Femur (tissue), 1 donor: Measurements from ENCODE around the gene FGF18.
"Not testable (repeated sequence)": the region's sequence is repeated elsewhere in the genome, so short reads cannot be mapped to it uniquely, and the experiment has no call there.

ENCODE experiments used
- DNase-seq: peaks from one replicate; pipeline ENCODE4 v3.0.0-alpha.2; 2017

Gene FGF18

DNA sequence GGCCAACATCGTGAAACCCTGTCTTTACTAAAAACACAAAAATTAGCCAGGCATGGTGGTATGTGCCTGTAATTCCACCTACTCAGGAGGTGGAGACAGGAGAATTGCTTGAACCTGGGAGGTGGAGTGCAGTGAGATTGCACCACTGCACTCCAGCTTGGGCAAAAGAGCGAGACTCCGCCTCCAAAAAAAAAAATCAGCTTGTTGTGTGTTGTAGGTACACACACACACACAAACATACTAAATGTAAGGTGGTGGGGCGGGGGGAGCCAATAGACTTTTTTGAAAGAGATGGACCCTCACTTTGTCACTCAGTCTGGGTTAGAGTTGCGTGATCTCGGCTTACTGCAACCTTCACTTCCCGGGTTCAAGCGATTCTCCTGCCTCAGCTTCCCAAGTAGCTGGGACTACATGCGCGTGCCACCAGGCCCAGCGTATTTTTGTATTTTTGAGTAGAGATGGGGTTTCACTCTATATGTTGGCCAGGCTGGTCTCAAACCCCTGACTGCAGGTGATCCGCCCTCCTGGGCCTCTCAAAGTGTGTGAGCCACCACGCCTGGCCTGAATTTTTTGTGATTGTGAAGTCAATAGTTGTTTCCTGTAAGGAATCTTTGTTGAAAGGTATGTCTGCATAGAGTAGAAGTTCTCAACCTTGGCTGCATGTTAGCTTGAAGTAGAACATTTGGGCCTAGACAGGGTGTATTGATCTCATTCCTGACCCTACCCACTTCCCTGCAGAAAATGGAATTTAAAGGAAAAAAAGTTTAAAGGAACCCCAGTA is 18.1 kb upstream of the FGF18 start:
- DNase-seq: no peak

DNA sequence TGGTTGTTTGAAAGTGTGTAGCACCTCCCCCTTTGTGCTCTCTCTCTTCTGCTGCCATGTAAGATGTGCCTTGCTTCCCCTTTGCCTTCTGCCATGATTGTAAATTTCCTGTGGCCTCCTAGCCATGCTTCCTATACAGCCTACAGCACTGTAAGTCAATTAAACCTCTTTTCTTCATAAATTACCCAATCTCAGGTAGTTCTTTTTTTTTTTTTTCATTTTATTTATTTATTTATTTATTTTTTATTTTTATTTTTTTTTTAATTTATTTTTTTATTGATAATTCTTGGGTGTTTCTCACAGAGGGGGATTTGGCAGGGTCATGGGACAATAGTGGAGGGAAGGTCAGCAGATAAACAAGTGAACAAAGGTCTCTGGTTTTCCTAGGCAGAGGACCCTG is 16.7 kb upstream of the FGF18 start:
- DNase-seq: not testable (repeated sequence)

DNA sequence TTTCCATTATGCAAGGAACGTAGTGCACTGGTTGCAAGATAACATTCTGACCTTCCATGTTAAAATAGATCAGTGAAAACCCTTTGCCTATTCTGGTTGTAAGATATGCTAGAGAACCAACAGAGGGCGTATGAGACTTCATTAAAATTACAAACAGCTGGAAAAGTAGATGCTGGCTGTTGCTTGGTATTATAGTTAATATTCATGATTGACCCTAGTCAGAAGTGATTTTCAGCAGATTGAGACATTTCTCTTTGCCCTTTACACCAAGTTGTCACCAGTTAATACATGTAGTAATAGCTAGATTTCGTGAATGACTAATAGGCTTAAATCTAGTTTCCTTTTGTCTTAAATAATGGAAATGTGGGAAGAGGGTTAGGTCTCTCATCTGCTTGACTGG is 13.8 kb upstream of the FGF18 start:
- no peak for DNase-seq

DNA sequence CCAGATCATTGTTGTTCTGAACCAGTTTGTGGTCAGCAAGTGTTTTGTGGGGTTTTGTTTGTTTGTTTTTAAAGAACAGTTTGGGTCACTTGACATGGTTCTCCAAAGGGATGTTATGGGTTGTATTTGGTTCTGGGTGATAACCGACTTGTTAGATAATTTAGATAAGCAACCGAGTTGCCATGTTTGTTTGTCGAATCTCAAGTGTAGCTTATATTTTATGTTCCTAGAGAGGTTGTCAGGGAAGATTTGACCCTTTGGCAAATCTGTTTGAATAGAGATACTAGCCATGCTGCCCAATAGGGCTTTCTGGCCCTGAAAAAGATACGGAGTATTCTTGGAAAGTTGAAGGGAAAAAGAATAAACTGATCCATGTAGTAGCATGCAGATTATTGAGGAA is 12.2 kb upstream of the FGF18 start:
- DNase-seq: no peak

DNA sequence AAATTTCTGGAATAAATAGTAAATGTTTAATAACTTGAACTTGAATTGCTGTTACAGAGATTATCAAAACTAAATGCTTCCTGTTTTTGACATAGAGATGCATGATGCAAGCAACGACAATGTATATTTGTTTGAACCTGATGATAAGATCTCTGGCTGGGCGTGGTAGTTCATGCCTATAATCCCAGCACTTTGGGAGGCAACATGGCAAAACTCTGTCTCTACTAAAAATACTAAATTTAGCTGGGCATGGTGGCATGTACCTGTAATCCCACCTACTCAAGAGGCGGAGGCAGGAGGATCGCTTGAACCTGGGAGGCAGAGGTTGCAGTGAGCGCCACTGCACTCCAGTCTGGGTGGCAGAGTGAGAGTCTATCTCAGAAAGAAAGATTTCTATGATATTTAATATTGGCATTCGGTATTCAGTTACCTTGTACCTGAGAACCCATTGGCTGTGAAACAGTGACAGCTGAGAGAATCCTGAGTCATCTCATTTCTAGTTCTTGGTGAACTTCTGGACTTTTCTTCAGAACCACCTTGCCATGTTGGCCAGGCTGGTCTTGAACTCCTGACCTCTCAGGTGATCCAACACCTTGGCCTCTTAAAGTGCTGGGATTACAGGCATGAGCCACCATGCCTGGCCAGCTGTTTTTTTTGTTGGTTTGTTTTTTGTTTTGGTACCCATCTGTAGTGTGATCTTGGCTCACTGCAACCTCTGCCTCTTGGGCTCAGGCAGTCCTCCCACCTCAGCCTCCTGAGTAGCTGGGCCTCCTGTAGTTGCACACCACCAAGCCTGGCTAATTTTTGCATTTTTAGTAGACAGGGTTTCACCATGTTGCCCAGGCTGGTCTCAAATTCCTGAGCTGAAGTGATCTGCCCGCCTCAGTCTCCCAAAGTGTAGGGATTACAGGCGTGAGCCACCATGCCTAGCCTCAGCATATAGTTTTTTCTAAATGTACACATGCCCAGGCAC is 10.0 kb upstream of the FGF18 start:
- DNase-seq: no peak

DNA sequence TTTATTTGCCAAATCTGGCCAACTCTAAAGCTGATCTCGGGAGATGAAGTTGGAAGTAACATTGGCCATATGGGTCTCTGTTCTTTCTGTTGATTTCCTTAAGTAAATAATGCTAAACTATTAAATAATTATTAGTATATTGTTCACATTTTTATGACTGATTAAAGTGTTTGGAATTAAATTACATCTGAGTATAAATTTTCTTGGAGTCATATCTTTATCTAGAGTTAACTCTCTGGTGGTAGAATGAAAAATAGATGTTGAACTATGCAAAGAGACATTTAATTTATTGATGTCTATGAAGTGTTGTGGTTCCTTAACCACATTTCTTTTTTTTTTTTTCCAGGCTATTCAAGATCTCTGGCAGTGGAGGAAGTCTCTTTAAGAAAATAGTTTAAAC is 9.3 kb upstream of the FGF18 start:
- no peak for DNase-seq

DNA sequence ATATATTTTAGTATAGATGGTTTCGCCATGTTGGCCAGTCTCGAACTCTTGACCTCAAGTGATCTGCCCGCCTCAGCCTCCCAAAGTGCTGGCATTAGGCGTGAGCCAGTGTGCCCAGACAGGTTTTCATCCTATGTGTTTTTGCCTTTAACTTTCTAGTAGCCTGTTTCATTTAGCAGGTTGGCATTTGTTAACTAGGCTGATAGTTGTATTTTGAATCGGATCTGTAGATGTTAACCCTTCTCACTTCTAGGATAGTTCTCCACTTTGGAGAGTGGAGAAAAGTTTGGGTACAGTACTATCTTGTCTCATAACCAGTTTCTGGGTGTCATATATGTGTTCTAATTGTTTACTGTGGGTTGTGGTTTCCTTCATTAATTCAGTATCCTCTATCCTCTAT is 7.3 kb upstream of the FGF18 start:
- no peak for DNase-seq

DNA sequence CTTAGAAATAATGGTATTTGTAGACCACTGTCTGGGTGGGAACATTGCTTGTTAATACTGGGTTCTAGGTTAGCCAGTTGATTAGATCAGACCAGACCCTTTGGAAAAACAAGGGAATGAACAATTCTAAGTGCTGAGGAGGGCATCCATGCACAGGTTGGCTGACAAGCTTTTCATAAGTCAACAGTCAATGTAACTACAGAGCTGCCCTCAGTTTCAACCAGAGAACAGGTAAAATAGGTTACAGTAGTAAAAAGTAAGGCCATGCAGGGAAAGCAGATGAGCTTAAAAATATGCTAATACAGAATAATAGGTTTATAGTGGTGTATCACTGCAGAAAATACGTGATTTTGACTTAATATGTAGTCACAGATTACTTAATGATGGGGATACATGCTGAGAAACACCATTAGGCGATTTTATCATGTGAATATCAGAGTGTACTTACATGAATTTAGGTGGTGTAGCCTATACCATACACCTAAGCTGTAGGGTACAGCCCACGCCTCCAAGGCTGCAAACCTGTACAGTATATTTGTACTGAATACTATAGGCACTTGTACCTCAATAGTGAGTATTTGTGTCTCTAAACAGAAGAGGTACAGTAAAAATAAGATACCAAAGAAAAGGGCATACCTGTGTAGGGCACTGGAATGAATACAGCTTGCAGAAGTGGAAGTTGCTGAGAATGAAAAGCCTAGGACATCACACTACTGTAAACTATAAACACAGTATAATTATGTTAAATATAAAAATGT is 6.1 kb upstream of the FGF18 start:
- no peak for DNase-seq

DNA sequence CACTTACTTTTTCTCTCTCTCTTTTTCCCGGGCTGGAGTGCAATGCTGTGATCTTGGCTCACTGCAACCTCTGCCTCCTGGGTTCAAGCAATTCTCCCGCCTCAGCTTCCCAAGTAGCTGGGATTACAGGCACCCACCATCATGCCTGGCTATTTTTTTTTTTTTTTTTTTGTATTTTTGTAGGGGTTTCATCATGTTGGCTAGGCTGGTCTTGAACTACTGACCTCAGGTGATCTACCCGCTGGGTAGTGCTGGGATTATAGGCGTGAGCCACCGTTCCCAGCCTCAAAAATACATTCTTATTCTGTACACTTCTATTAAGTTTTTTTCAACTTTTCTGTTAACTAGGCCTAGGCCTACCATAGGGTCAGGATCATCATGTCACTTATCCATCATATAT is 5.5 kb upstream of the FGF18 start:
- DNase-seq: not testable (repeated sequence)

DNA sequence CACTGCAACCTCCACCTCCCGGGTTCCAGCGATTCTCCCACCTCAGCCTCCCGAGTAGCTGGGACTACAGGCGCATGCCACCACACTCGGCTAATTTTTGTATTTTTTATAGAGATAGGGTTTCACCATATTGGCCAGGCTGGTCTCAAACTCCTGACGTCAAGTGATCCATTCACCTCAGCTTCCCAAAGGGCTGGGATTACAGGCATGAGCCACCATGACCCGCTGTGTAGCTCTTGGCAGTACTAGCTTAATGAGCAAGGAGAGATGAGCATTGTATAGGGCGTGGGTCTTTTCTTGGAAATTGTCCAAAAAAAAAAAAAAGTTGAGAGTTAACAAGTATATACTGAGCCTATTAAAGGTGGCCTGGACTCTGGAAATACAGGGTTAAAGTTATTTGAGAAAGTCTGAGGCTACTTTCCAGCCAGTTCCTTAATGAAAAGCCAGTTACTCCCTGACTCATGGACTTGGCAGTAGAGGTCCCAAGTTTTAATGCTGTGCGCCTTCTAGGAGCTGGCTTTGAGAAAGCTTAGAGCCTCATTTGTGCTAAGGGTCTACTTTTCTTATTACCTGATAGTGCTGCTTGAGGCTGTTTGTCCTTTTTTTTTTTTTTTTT is 4.2 kb upstream of the FGF18 start:
- DNase-seq: no peak

DNA sequence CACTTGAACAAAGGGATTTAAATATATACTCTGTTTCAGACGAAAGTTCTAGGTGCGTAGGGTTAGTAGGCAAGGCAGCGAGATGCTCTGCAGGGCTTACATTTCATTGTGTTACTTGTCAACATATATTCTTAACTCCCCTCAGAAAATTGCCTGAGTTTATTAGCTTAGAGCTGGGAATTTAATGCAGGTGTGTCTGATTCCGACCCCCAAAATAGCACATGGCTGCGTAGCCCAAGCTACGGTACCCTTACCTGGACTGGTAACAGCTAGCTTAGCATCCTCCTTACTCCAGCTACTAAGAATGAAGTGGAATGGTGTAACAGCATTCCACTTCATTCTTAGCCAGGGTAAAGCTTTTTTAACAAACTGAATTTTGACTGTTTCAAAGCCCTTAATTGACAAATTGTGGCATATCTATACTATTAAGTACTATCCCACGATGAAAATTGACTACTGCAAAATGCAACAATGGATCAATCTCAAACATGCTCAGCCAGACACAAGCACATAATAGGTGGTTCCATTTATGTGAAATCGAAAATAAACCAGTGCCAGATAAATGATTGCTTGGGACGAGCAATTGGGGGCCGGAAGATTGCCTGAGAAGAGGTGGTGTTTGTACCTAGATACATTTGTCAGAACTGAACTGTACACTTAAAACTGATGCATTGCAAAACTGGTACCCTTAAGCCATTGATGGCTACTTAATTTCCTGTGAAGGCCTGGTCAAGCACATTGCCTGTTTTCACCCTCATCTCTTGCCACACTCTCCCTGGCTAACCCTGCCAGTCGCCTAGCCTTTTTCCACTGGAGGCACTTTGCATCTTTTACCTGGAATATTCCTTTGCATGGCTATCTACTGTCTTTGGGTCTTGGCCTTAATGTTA is 3.0 kb upstream of the FGF18 start:
- DNase-seq: no peak

DNA sequence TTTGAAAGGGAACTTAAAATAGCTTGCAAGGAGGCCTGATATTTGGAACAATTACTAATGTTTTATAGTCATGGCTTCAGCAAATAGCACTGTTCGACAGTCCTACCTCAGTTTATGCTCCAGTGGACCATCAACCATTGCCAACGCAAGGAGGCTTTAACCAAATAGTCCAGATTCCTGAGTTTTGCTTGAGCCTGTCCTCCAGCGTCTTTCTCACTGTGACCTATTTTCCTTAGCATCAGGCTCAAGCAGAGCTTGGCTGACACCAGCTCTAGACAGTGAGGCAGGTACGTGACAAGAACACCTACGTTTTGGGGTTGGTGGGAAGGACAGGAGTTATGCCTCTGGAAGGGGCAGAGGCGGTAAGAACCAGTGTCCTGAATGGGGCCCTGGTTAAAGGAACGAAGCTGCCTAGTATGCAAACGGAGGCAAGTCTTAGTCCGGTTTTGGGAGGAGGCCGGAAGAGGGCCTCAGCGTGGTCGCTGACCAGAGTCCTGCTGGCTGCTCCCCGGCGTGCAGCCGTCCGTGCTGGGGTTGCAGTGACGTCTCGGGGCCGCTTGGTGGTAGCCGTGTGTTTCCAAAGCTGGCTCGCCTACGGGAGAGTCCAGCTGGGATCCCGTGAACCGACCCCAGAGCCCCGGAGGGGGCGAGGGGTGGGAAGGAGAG is 998 bp upstream of the FGF18 start:
- peak; percentile 94 for DNase-seq

DNA sequence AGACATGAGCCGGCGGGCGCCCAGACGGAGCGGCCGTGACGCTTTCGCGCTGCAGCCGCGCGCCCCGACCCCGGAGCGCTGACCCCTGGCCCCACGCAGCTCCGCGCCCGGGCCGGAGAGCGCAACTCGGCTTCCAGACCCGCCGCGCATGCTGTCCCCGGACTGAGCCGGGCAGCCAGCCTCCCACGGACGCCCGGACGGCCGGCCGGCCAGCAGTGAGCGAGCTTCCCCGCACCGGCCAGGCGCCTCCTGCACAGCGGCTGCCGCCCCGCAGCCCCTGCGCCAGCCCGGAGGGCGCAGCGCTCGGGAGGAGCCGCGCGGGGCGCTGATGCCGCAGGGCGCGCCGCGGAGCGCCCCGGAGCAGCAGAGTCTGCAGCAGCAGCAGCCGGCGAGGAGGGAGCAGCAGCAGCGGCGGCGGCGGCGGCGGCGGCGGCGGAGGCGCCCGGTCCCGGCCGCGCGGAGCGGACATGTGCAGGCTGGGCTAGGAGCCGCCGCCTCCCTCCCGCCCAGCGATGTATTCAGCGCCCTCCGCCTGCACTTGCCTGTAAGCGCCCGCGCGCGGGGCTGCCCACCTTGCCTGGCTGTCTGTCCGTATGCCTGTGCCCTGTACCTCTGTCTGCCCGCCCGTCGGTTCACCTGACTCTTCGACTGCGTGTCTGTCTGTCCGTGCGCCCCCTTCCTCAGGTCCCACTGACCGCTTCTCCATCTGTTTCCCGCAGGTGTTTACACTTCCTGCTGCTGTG is 412 bp downstream of the FGF18 start:
- no peak for DNase-seq

DNA sequence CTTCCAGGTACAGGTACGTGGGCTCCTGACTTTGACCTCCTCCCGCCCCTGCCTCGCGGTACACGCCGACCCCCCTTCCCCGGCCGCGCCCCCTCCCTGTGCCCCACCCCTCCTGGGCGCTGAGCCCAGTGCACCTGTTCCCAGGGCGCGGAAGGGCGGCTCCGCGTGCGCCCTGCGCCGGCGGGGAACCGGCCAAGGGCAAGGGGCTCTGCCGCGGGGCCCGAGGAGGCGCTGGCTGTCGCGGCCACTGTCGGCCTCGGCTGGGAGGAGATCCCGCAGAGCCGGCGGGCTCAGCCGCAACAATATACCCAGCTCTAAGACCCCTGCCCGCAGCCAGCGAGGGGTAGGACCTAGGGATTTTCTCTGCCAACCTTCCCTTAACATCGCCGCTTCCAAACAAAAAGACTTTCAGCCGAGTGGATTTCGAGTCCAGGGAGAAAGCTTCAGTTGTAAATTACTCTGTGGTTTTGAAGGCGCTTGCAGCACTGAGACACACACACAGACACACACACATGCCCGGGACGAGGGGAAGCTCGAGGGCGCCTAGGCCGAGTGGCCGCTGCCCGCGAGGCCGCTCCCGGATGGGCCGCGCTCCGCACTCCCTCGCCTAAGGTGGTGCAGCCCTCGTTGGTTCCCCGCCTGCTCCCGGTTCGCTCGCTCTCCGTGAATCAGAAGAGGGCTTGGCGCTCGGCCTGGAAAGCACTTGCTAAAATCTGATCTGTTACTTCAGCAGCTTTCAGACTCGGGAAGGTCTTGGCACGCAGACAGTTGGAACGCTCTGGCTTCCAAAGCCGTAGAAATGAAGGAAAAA is 1.2 kb downstream of the FGF18 start:
- peak; percentile 94 for DNase-seq

DNA sequence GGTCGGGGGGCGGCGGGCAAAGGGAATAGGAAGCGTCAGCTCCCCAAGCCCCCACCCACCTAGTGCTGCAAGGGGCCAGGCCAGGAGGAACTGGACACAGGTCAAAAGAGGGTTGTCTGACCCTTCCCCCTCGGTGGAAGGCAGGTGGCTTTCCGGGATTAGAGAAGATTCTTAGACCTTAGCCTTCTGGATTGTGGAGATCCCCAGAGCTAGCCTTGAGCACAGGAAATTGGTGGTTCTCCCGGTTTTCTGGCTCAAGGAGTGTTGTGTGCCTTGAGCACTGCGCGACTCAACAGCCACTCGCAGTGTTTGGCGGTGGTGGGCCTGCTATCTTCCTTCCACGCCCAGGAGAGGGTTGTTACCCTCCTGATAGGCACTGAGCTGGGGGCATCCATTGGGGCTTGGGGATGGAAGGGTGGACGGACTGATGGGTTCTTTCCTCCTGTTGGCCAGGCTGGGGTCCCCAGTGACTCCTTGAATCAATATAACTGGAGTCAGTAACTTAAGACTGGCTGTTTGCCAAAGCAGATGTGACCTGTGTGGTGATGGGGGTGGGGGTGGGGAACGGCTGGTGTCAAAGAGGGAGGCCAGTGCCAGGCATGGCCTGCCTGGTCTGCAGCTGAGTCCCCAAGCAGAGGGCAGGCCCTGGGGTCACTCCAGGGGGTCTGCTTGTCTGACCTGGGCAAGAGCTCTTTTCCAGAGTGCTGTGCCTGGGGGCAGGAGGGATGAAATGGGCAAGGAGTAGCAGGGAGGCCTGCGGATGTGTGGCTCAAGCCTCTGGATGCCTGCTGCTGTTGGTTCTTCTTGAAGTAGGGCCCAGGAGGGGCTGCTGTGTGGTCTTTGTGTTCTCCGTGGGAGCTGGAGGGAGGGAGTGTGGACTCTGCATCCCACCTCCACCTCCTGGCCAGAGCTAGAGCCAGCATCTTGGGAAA is 2.1 kb downstream of the FGF18 start:
- DNase-seq: no peak

DNA sequence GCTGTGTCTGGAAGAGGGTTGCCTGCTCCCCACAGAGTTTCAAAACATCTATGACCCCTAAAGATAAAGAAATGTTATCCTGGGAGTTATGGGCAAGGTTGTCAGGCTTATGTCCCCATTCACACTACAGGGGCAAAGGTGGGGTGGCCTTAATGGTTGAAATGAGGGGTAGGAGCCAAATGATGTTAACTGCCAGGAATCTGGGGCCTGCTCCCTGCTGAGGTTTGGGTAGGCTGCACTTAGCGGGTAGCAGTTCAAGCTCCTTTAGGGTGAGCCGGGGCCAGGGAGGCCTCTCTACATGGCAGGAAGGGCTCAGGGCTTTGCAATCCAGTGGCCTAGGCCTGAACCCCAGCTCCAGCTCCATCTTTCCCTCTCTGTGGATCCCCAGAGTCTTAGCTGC is 3.0 kb downstream of the FGF18 start:
- no peak for DNase-seq

DNA sequence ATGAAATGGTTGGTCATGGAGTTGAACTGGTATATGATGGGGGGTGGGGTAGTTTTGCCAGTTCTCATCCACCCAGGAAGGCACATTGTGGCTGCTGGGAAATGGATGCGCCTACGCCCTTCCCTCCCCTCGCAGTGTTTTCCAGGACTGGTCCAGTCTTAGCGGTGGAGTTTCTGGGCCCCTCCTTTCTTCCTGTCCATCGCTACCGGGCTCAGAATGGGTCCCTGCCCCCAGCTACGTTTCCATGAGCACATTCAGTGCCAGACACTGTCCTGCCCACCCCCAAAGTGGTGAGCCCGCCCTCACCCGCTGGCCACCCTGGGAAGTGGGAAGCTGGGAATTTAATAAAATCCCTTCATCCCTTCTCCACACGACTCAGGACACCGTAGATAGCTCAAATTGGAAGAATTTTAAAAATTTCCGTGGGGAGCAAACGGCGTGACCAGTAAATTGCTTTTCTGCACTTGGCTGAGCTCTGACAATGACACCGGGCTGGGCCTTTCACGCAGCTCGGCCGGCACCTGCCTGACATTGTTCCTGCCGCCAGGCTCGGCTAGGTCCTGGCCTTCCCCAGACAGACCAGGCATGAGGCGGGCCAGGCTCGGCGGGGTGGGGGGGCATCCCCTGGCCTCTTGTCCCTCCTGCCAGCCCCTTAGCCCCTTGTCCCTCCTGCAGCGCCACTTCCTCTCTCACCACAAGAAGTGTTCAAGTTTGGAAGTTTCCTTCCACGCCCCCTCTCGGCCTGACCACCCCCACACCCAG is 3.6 kb downstream of the FGF18 start:
- DNase-seq: no peak

DNA sequence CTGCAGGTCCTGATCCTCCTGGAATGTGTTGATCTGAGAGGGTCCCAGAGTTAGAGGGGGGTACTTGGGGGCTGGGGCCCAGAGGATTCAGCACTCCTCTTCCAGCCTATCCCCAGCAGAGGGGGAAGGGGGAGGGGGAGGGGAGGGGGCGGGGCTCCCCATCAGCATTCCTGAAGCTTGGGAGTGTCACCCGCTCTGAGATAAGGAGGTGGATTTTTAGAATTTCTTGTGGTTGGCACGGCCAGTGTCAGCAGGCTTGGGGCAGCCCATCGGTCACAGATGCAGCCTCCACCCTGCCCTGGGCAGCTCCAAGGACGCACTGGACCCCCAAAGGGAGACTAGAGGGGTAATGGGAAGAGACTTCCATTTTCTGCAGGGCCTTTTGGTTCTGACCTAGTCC is 5.3 kb downstream of the FGF18 start:
- DNase-seq: no peak
